Loucy (cell line): ENCODE measurements around the gene CHL1.

ENCODE experiments used
- H2AFZ ChIP-seq: fragments of 200-600 bp; sonication (generic); 2 replicates; pipeline ENCODE4 v1.6.0; 2016; ENCODE audit warnings: antibody characterized with exemption, mild to moderate bottlenecking, low read length, moderate library complexity
- H3F3A ChIP-seq: fragments of 200-600 bp; 2 replicates; pipeline ENCODE4 v1.6.0; 2016; ENCODE audit warnings: antibody characterized with exemption, low read depth, mild to moderate bottlenecking
- H3K27me3 ChIP-seq: fragments of 200-600 bp; sonication (generic); 2 replicates; pipeline ENCODE4 v1.6.1; 2014; ENCODE audit warnings: low read length, mild to moderate bottlenecking; ENCODE audit not compliant: insufficient read depth, poor library complexity, severe bottlenecking
- H3K36me3 ChIP-seq: fragments of 200-600 bp; sonication (generic); 2 replicates; pipeline ENCODE4 v1.6.1; 2016; ENCODE audit warnings: low read length; ENCODE audit not compliant: insufficient read depth
- H3K4me1 ChIP-seq: fragments of 200-600 bp; sonication (generic); 2 replicates; pipeline ENCODE4 v1.5.1; 2014; ENCODE audit warnings: low read length, mild to moderate bottlenecking; ENCODE audit not compliant: insufficient read depth, poor library complexity, severe bottlenecking
- H3K4me2 ChIP-seq: fragments of 200-600 bp; sonication (generic); 2 replicates; pipeline ENCODE4 v1.6.0; 2014; ENCODE audit warnings: antibody characterized with exemption, low read length, low read depth, mild to moderate bottlenecking; ENCODE audit not compliant: poor library complexity, severe bottlenecking
- H3K4me3 ChIP-seq: fragments of 200-600 bp; sonication (generic); 2 replicates; pipeline ENCODE4 v1.5.1; 2014; ENCODE audit warnings: low read length, mild to moderate bottlenecking, mixed read lengths; ENCODE audit not compliant: poor library complexity, severe bottlenecking
- H3K79me2 ChIP-seq: fragments of 200-600 bp; sonication (generic); 2 replicates; pipeline ENCODE4 v1.6.1; 2014; ENCODE audit warnings: low read length; ENCODE audit not compliant: insufficient read depth
- H3K9ac ChIP-seq: fragments of 200-600 bp; sonication (generic); 2 replicates; pipeline ENCODE4 v1.6.0; 2014; ENCODE audit warnings: mild to moderate bottlenecking, low read depth, low read length, moderate library complexity; ENCODE audit not compliant: poor library complexity, severe bottlenecking
- H3K9me2 ChIP-seq: fragments of 200-600 bp; sonication (generic); replicated peaks from 2 replicates; pipeline ENCODE4 v1.6.1; 2016; ENCODE audit warnings: low read depth, low read length, mixed read lengths
- H3K9me3 ChIP-seq: fragments of 200-600 bp; sonication (generic); 2 replicates; pipeline ENCODE4 v1.6.1; 2014; ENCODE audit warnings: mild to moderate bottlenecking, antibody characterized with exemption, low read length, low read depth; ENCODE audit not compliant: insufficient read depth
- H4K20me1 ChIP-seq: fragments of 200-600 bp; sonication (generic); 2 replicates; pipeline ENCODE4 v1.6.0; 2014; ENCODE audit warnings: antibody characterized with exemption, low read length, mild to moderate bottlenecking; ENCODE audit not compliant: insufficient read depth, poor library complexity, severe bottlenecking
- CTCF ChIP-seq: fragments of 200-600 bp; sonication (generic); conservative IDR thresholded peaks from 2 replicates; pipeline ENCODE4 v1.5.1; 2014; ENCODE audit warnings: mild to moderate bottlenecking, antibody characterized with exemption, low read length
- EZH2phosphoT487 ChIP-seq: fragments of 200-600 bp; IDR thresholded peaks from 2 replicates; pipeline ENCODE4 v1.6.1; 2018; ENCODE audit warnings: antibody characterized with exemption, mild to moderate bottlenecking, moderate library complexity, borderline replicate concordance

Gene CHL1

DNA sequence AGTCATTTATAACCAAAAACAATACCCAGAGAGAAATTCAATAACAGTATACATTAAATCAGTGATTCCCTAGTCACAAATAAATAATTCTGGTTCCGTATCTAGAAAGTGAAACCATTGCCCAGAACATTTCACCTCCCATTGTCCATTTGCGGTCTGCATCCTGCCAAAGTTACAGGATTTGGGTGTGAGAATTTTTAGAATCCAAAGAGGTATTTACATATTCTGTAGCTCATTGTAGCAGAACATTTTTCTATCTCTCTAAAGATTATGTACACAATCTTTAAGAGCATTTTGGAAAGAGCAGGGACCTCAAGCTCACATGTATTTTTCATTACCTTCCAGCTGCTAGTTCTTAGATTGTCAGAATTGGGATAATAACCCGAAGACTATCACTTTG is 261.6 kb downstream of the CHL1 start:
- Histone ChIP-seq H3K36me3 (no peaks in the 10 kb centered on the region), H3K4me2 (no peak overlapping the region)
- TF ChIP-seq CTCF (no peak), EZH2phosphoT487 (no peak)

DNA sequence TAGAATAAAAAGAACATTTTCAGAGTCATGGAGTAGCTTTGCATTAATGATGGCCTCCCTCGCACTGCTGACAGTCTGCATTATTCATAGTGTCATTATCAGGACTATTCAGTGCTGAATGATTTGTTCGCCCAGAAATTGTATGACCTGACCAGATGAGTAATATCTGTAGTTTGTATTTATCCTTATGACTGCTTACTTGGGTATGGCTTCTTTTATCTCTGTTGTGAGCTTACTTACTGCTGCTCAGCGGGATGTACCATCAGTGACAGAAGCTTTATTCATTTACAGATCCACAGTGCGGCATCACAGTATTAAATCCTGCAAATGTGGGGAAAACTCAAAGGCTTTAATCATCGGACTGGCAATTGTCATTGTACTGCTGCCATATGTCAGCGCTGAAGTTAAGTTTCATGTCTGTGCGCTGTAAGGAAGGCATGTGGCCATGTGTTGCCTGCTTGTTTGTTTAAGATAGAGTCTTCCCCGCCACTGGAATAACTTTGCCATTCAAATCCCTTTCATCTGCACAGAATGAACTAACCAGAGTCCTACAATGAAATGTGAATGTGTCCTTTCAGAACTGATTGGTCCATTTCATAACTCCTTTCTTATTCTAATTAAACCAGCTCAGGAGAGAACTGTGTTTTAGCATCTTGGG is 262.2 kb downstream of the CHL1 start:
- Histone ChIP-seq H3K27me3 (no peaks in the 10 kb centered on the region), H3K9me3 (peaks cover 2% of the 10 kb centered on the region; the same call in 1 of the 2 replicates)

More for the DNA sequence above, 261.6 kb downstream of the CHL1 start:
- Histone ChIP-seq H3K4me3 (no peak overlapping the region), H3K9me3 (peaks cover 6% of the 10 kb centered on the region; the same call in 1 of the 2 replicates), H3K4me1 (no peaks in the 10 kb centered on the region), H3K27me3 (no peaks in the 10 kb centered on the region), H4K20me1 (no peaks in the 10 kb centered on the region), H3K9me2 (no peaks in the 10 kb centered on the region), H3K9ac (no peak overlapping the region), H3K79me2 (no peaks in the 10 kb centered on the region), H3F3A (no peaks in the 10 kb centered on the region), H2AFZ (no peak overlapping the region)

More for the DNA sequence above, 262.2 kb downstream of the CHL1 start:
- Histone ChIP-seq H3K4me1 (no peaks in the 10 kb centered on the region), H3K9me2 (no peaks in the 10 kb centered on the region), H3K36me3 (no peaks in the 10 kb centered on the region), H4K20me1 (no peaks in the 10 kb centered on the region), H3K79me2 (no peaks in the 10 kb centered on the region), H3K9ac (no peak overlapping the region), H3F3A (no peaks in the 10 kb centered on the region), H3K4me3 (no peak overlapping the region), H2AFZ (no peak overlapping the region), H3K4me2 (no peak overlapping the region)
- TF ChIP-seq EZH2phosphoT487 (no peak), CTCF (no peak)
